H9 (cell line): ENCODE data around the gene EIF3M. TPM values are rescaled to one million over a fixed set of nuclear protein-coding genes. Genes with fewer than 3 reads are reported as not detected.

Source experiments
- DNase-seq: peaks from one replicate; pipeline ENCODE4 v3.0.0-alpha.2; 2017
- H2AFZ ChIP-seq: one replicate; pipeline ENCODE4 v1.6.1; 2013; ENCODE audit warnings: mild to moderate bottlenecking, low read length, control low read depth, moderate library complexity
- H2AK5ac ChIP-seq: 2 replicates; pipeline ENCODE4 v1.6.1; 2013; ENCODE audit warnings: low read length, control low read depth, mixed read lengths; ENCODE audit not compliant: insufficient read length
- H2BK120ac ChIP-seq: one replicate; pipeline ENCODE4 v1.6.1; 2013; ENCODE audit warnings: low read depth, mild to moderate bottlenecking, low read length, control low read depth, inconsistent platforms; ENCODE audit not compliant: poor library complexity, severe bottlenecking
- H2BK12ac ChIP-seq: 2 replicates; pipeline ENCODE4 v1.6.1; 2013; ENCODE audit warnings: low read length, control low read depth, mixed read lengths, low read depth; ENCODE audit not compliant: insufficient read length
- H2BK15ac ChIP-seq: 2 replicates; pipeline ENCODE4 v1.6.1; 2013; ENCODE audit warnings: low read depth, low read length, control low read depth
- H2BK20ac ChIP-seq: one replicate; pipeline ENCODE4 v1.6.1; 2013; ENCODE audit warnings: low read depth, mild to moderate bottlenecking, low read length, control low read depth, inconsistent platforms; ENCODE audit not compliant: poor library complexity, severe bottlenecking
- H2BK5ac ChIP-seq: 2 replicates; pipeline ENCODE4 v1.6.1; 2013; ENCODE audit warnings: low read length, control low read depth, mixed read lengths; ENCODE audit not compliant: insufficient read length
- H3K14ac ChIP-seq: 2 replicates; pipeline ENCODE4 v1.6.1; 2013; ENCODE audit warnings: low read length, control low read depth; ENCODE audit not compliant: insufficient read depth
- H3K18ac ChIP-seq: 2 replicates; pipeline ENCODE4 v1.6.1; 2013; ENCODE audit warnings: low read depth, mild to moderate bottlenecking, mixed read lengths, low read length, control low read depth; ENCODE audit not compliant: insufficient read length
- H3K23ac ChIP-seq: 2 replicates; pipeline ENCODE4 v1.6.1; 2013; ENCODE audit warnings: low read length, control low read depth, mixed read lengths, low read depth; ENCODE audit not compliant: insufficient read length
- H3K23me2 ChIP-seq: 2 replicates; pipeline ENCODE4 v1.6.1; 2013; ENCODE audit warnings: low read depth, mild to moderate bottlenecking, mixed read lengths, low read length, control low read depth; ENCODE audit not compliant: insufficient read length, poor library complexity, severe bottlenecking
- H3K27ac ChIP-seq: 2 replicates; pipeline ENCODE4 v1.5.1; 2013; ENCODE audit warnings: low read length, control low read depth, mixed read lengths, low read depth; ENCODE audit not compliant: insufficient read length
- H3K27me3 ChIP-seq: 2 replicates; pipeline ENCODE4 v1.6.1; 2013; ENCODE audit warnings: low read length, control low read depth, inconsistent platforms; ENCODE audit not compliant: insufficient read depth
- H3K4ac ChIP-seq: 2 replicates; pipeline ENCODE4 v1.6.1; 2013; ENCODE audit warnings: low read depth, mild to moderate bottlenecking, control low read depth, inconsistent platforms, low read length, moderate library complexity
- H3K4me1 ChIP-seq: 2 replicates; pipeline ENCODE4 v1.6.1; 2013; ENCODE audit warnings: low read length, control low read depth, inconsistent platforms; ENCODE audit not compliant: insufficient read depth
- H3K4me2 ChIP-seq: 2 replicates; pipeline ENCODE4 v1.6.1; 2013; ENCODE audit warnings: low read length, control low read depth, mixed read lengths; ENCODE audit not compliant: insufficient read length, insufficient read depth
- H3K56ac ChIP-seq: 2 replicates; pipeline ENCODE4 v1.6.1; 2013; ENCODE audit warnings: low read depth, mild to moderate bottlenecking, mixed read lengths, low read length, control low read depth; ENCODE audit not compliant: insufficient read length
- H3K79me1 ChIP-seq: 2 replicates; pipeline ENCODE4 v1.6.1; 2013; ENCODE audit warnings: low read depth, mild to moderate bottlenecking, moderate library complexity, low read length, control low read depth, inconsistent platforms; ENCODE audit not compliant: insufficient read depth, poor library complexity, severe bottlenecking
- H3K79me2 ChIP-seq: 2 replicates; pipeline ENCODE4 v1.6.1; 2013; ENCODE audit warnings: low read length, control low read depth, inconsistent platforms; ENCODE audit not compliant: insufficient read depth
- H3K9ac ChIP-seq: 2 replicates; pipeline ENCODE4 v1.6.1; 2013; ENCODE audit warnings: low read length, control low read depth, mixed read lengths; ENCODE audit not compliant: insufficient read length; ENCODE audit errors: extremely low read depth
- H3K9me3 ChIP-seq: one replicate; pipeline ENCODE4 v1.6.1; 2013; ENCODE audit warnings: low read depth, low read length, inconsistent platforms; ENCODE audit not compliant: control insufficient read depth
- H3T11ph ChIP-seq: one replicate; pipeline ENCODE4 v1.6.1; 2013; ENCODE audit warnings: mild to moderate bottlenecking, low read length, control low read depth, inconsistent platforms
- H4K20me1 ChIP-seq: one replicate; pipeline ENCODE4 v1.6.1; 2013; ENCODE audit not compliant: control insufficient read depth, insufficient read length, insufficient read depth
- H4K5ac ChIP-seq: 2 replicates; pipeline ENCODE4 v1.6.1; 2013; ENCODE audit warnings: low read depth, mild to moderate bottlenecking, mixed read lengths, low read length, control low read depth; ENCODE audit not compliant: insufficient read length
- H4K8ac ChIP-seq: replicated peaks from 2 replicates; pipeline ENCODE4 v1.6.1; 2013; ENCODE audit warnings: low read length, control low read depth, mixed read lengths, low read depth; ENCODE audit not compliant: insufficient read length
- H4K91ac ChIP-seq: 2 replicates; pipeline ENCODE4 v1.6.1; 2013; ENCODE audit warnings: low read depth, mild to moderate bottlenecking, moderate library complexity, mixed read lengths, low read length, control low read depth; ENCODE audit not compliant: insufficient read length
- H3K27ac Mint-ChIP-seq, 3 experiments: 2 replicates in 2 of 3; 3 replicates in 1 of 3; pipeline ENCODE4 v1.8.0; 2020 to 2021; ENCODE audit warnings: mixed read lengths in 3 of 3, mild to moderate bottlenecking in 1 of 3, moderate library complexity in 1 of 3
- H3K27me3 Mint-ChIP-seq: 2 replicates; pipeline ENCODE4 v1.8.0; 2021; ENCODE audit warnings: low read depth, mild to moderate bottlenecking, moderate library complexity, mixed read lengths
- H3K36me3 Mint-ChIP-seq, 3 experiments: 2 replicates in 2 of 3; 3 replicates in 1 of 3; pipeline ENCODE4 v1.8.0; 2020 to 2021; ENCODE audit warnings: low read depth in 3 of 3, mixed read lengths in 3 of 3; ENCODE audit not compliant: insufficient read depth in 1 of 3
- H3K4me1 Mint-ChIP-seq, 2 experiments: 2 replicates each; pipeline ENCODE4 v1.8.0; 2020; ENCODE audit warnings: mixed read lengths in 2 of 2
- H3K4me3 Mint-ChIP-seq, 2 experiments: 2 replicates in 1 of 2; 3 replicates in 1 of 2; pipeline ENCODE4 v1.8.0; 2020 to 2021; ENCODE audit warnings: mild to moderate bottlenecking in 2 of 2, mixed read lengths in 2 of 2, moderate library complexity in 1 of 2
- H3K9me3 Mint-ChIP-seq, 2 experiments: 2 replicates in 1 of 2; 3 replicates in 1 of 2; pipeline ENCODE4 v1.8.0; 2020; ENCODE audit warnings: mild to moderate bottlenecking in 2 of 2, mixed read lengths in 2 of 2, moderate library complexity in 1 of 2
- CTCF ChIP-seq: fragments of 200-600 bp; sonication (generic); conservative IDR thresholded peaks from 3 replicates; pipeline ENCODE4 v1.8.0; 2021; ENCODE audit warnings: antibody characterized with exemption, mild to moderate bottlenecking
- WGBS: extraction: QIAGEN DNeasy Blood & Tissue Kit; methylation state at CpG from one replicate; pipeline ENCODE4 v1.1.7; 2013; ENCODE audit warnings: missing lambda C conversion rate, low lambda C conversion rate, mixed read lengths; ENCODE audit not compliant: insufficient read length; ENCODE audit errors: extremely low coverage; 5-methylcytosine and 5-hydroxymethylcytosine counted together
- total RNA-seq: library from RNA; stranded (reverse); gene quantifications from 2 replicates; pipeline ENCODE4 v1.2.1, GENCODE V29; 2021

EIF3M gene
- total RNA-seq, 1 experiment from 2014 or later: 365 TPM

GRCh38 chr11:32538804-32539203 lies 44.8 kb upstream of the EIF3M start:
- DNase-seq: no peak
- H3K23ac ChIP-seq: no peak overlapping the region
- no peak overlapping the region for H3K4ac ChIP-seq
- H3T11ph ChIP-seq: no peak overlapping the region
- no peak overlapping the region for H4K5ac ChIP-seq
- H3K4me1 Mint-ChIP-seq: no peaks in the 10 kb centered on the region
- H3K14ac ChIP-seq: no peak overlapping the region
- no peak overlapping the region for H3K9ac ChIP-seq
- H2AK5ac ChIP-seq: no peak overlapping the region
- H3K4me1 ChIP-seq: no peaks in the 10 kb centered on the region
- H3K79me2 ChIP-seq: no peaks in the 10 kb centered on the region
- H2BK20ac ChIP-seq: no peak overlapping the region
- H4K91ac ChIP-seq: no peak overlapping the region
- no peak overlapping the region for H3K27ac Mint-ChIP-seq
- no peak for TF ChIP-seq CTCF
- no peak overlapping the region for H3K4me3 Mint-ChIP-seq
- peaks cover 10 to 14% of the 10 kb centered on the region in 2 experiments; a peak in 4 of 5 replicates for H3K9me3 Mint-ChIP-seq
- H2AFZ ChIP-seq: no peak overlapping the region
- no peak overlapping the region for H4K8ac ChIP-seq
- H3K4me2 ChIP-seq: no peak overlapping the region
- no peak overlapping the region for H3K56ac ChIP-seq
- H3K27me3 Mint-ChIP-seq: no peaks in the 10 kb centered on the region; the same call in none of the 2 replicates
- H4K20me1 ChIP-seq: no peaks in the 10 kb centered on the region
- H2BK5ac ChIP-seq: no peak overlapping the region
- H3K36me3 Mint-ChIP-seq: peaks cover 0 to 6% (median 0%) of the 10 kb centered on the region in 3 experiments; a peak in 3 of 7 replicates
- WGBS: no CpG with 5 or more reads among the region's 7 CpGs
- no peaks in the 10 kb centered on the region for H3K79me1 ChIP-seq
- H3K9me3 ChIP-seq: no peaks in the 10 kb centered on the region
- no peaks in the 10 kb centered on the region for H3K27me3 ChIP-seq
- no peaks in the 10 kb centered on the region for H3K23me2 ChIP-seq
- no peak overlapping the region for H2BK12ac ChIP-seq
- H3K27ac ChIP-seq: no peak overlapping the region
- no peak overlapping the region for H2BK120ac ChIP-seq
- no peak overlapping the region for H3K18ac ChIP-seq
- no peak overlapping the region for H2BK15ac ChIP-seq
